SK-N-SH (cell line): ENCODE results near the gene ADCY9. TPM values are rescaled to one million over a fixed set of nuclear protein-coding genes. Genes with fewer than 3 reads are reported as not detected.

Source experiments
- CTCF ChIA-PET: fragments of 300-600, 350-600 bp; formaldehyde crosslinking; extraction: SDS; loops from one replicate; lab custom pipeline; 2021; lab: Yijun Ruan, JAX
- POLR2A ChIA-PET: fragments of 350-600 bp; sonication (Branson Sonifier 250); formaldehyde crosslinking; extraction: SDS; loops from one replicate; lab custom pipeline; 2020; ENCODE audit warnings: antibody characterized with exemption, inconsistent platforms; lab: Yijun Ruan, JAX
- DNase-seq: peaks from one replicate; pipeline ENCODE4 v3.0.0; 2012
- H2AFZ ChIP-seq: fragments of 200-600 bp; sonication (generic); 2 replicates; pipeline ENCODE4 v1.8.1; 2016; ENCODE audit warnings: antibody characterized with exemption, mild to moderate bottlenecking, low read depth
- H3F3A ChIP-seq: fragments of 200-600 bp; sonication (generic); replicated peaks from 2 replicates; pipeline ENCODE3; 2016; ENCODE audit warnings: antibody characterized with exemption, mild to moderate bottlenecking; ENCODE audit not compliant: insufficient read depth
- H3K27ac ChIP-seq, 2 experiments: fragments of 200-500 bp in 1 of 2; fragments of 200-600 bp in 1 of 2; sonication (Bioruptor generic) in 1 of 2; sonication (generic), shearing (Covaris generic) in 1 of 2; 2 replicates each; pipeline versions ENCODE4 v1.5.1 to v1.6.1; 2014 to 2016; ENCODE audit warnings: low read depth in 2 of 2, inconsistent platforms in 1 of 2, low read length in 1 of 2, mild to moderate bottlenecking in 1 of 2, mixed read lengths in 1 of 2
- H3K27me3 ChIP-seq: fragments of 200-600 bp; sonication (generic), shearing (Covaris generic); 2 replicates; pipeline ENCODE4 v1.6.1; 2016; ENCODE audit warnings: mixed run types; ENCODE audit not compliant: insufficient read depth
- H3K36me3 ChIP-seq, 2 experiments: fragments of 200-500 bp in 1 of 2; fragments of 200-600 bp in 1 of 2; sonication (Bioruptor generic) in 1 of 2; sonication (generic) in 1 of 2; replicated peaks in 1 of 2; 2 replicates each; pipeline versions ENCODE3 to v1.5.1; 2014 to 2016; ENCODE audit warnings: low read length in 1 of 2, mild to moderate bottlenecking in 1 of 2; ENCODE audit not compliant: insufficient read depth in 2 of 2, control insufficient read depth in 1 of 2
- H3K4me1 ChIP-seq, 2 experiments: fragments of 200-500 bp in 1 of 2; fragments of 200-600 bp in 1 of 2; sonication (Bioruptor generic) in 1 of 2; sonication (generic), shearing (Covaris generic) in 1 of 2; 2 replicates each; pipeline versions ENCODE4 v1.5.1 to v1.6.1; 2014 to 2016; ENCODE audit warnings: low read depth in 1 of 2, low read length in 1 of 2, mixed run types in 1 of 2; ENCODE audit not compliant: insufficient read depth in 2 of 2, control insufficient read depth in 1 of 2
- H3K4me2 ChIP-seq: fragments of 200-600 bp; sonication (generic), shearing (Covaris generic); 2 replicates; pipeline ENCODE4 v1.6.1; 2017; ENCODE audit warnings: mixed run types
- H3K4me3 ChIP-seq, 2 experiments: fragments of 200-500 bp in 1 of 2; fragments of 200-600 bp in 1 of 2; sonication (Bioruptor generic) in 1 of 2; sonication (generic), shearing (Covaris generic) in 1 of 2; 2 replicates each; pipeline versions ENCODE4 v1.5.1 to v1.8.1; 2014 to 2016; ENCODE audit warnings: low read depth in 2 of 2, inconsistent platforms in 1 of 2, low read length in 1 of 2, mild to moderate bottlenecking in 1 of 2, mixed read lengths in 1 of 2, moderate library complexity in 1 of 2
- H3K79me2 ChIP-seq: fragments of 200-600 bp; sonication (generic); 2 replicates; pipeline ENCODE4 v1.8.1; 2017; ENCODE audit warnings: mild to moderate bottlenecking; ENCODE audit not compliant: insufficient read depth
- H3K9ac ChIP-seq: fragments of 200-600 bp; sonication (generic); 2 replicates; pipeline ENCODE4 v1.6.1; 2017; ENCODE audit warnings: mixed run types
- H3K9me2 ChIP-seq: fragments of 200-600 bp; sonication (generic); 2 replicates; pipeline ENCODE4 v1.6.1; 2017; ENCODE audit warnings: mixed run types
- H3K9me3 ChIP-seq: fragments of 200-600 bp; sonication (generic); 2 replicates; pipeline ENCODE4 v1.6.1; 2017; ENCODE audit warnings: mixed run types, mild to moderate bottlenecking, moderate library complexity
- H4K20me1 ChIP-seq: fragments of 200-600 bp; sonication (generic); 2 replicates; pipeline ENCODE4 v1.6.1; 2017; ENCODE audit warnings: mild to moderate bottlenecking, mixed run types; ENCODE audit not compliant: insufficient read depth
- CHD2 ChIP-seq: fragments of 150-350 bp; IDR thresholded peaks from 2 replicates; pipeline ENCODE4 v1.6.1; 2018; ENCODE audit warnings: low read length; ENCODE audit not compliant: partially characterized antibody
- ELF1 ChIP-seq: IDR thresholded peaks from 2 replicates; pipeline ENCODE4 v1.4.0; 2012
- FOSL2 ChIP-seq: IDR thresholded peaks from 2 replicates; pipeline ENCODE4 v1.4.0; 2012; ENCODE audit warnings: low read depth, mild to moderate bottlenecking, moderate library complexity, borderline replicate concordance
- FOXM1 ChIP-seq: IDR thresholded peaks from 2 replicates; pipeline ENCODE4 v1.4.0; 2012; ENCODE audit warnings: low read depth, mild to moderate bottlenecking
- GABPA ChIP-seq: IDR thresholded peaks from 2 replicates; pipeline ENCODE4 v1.4.0; 2012; ENCODE audit warnings: low read depth, mild to moderate bottlenecking
- GATA2 ChIP-seq: sonication (generic); formaldehyde crosslinking; IDR thresholded peaks from 2 replicates; pipeline ENCODE4 v1.5.0; 2020; ENCODE audit warnings: mild to moderate bottlenecking, missing genetic modification reagents
- IRF3 ChIP-seq: fragments of 150-350 bp; IDR thresholded peaks from 2 replicates; pipeline ENCODE4 v1.6.1; 2016; ENCODE audit warnings: mild to moderate bottlenecking, low read depth, low read length
- JUND ChIP-seq: IDR thresholded peaks from 2 replicates; pipeline ENCODE4 v1.4.0; 2012
- NRF1 ChIP-seq: IDR thresholded peaks from 2 replicates; pipeline ENCODE4 v1.6.1; 2012; ENCODE audit warnings: low read depth, mild to moderate bottlenecking, low read length
- RAD21 ChIP-seq: IDR thresholded peaks from 2 replicates; pipeline ENCODE4 v1.6.1; 2012; ENCODE audit warnings: mild to moderate bottlenecking, low read length
- RCOR1 ChIP-seq: fragments of 150-350 bp; IDR thresholded peaks from 2 replicates; pipeline ENCODE4 v1.6.1; 2017; ENCODE audit warnings: antibody characterized with exemption, low read length
- RFX5 ChIP-seq: IDR thresholded peaks from 2 replicates; pipeline ENCODE4 v1.6.1; 2012; ENCODE audit warnings: mild to moderate bottlenecking, improper control_type of control experiment, low read length
- RXRA ChIP-seq: IDR thresholded peaks from 2 replicates; pipeline ENCODE4 v1.4.0; 2012; ENCODE audit warnings: low read depth, mild to moderate bottlenecking, borderline replicate concordance
- SMC3 ChIP-seq: IDR thresholded peaks from 2 replicates; pipeline ENCODE4 v1.6.1; 2012; ENCODE audit warnings: low read depth, low read length, improper control_type of control experiment
- YY1 ChIP-seq: IDR thresholded peaks from 2 replicates; pipeline ENCODE4 v1.4.0; 2012; ENCODE audit warnings: low read depth, mild to moderate bottlenecking
- ZBTB33 ChIP-seq: IDR thresholded peaks from 2 replicates; pipeline ENCODE4 v1.4.0; 2012; ENCODE audit warnings: low read depth, borderline replicate concordance
- WGBS: methylation state at CpG from one replicate; pipeline ENCODE4 v1.1.6; 2017; ENCODE audit warnings: low lambda C conversion rate; 5-methylcytosine and 5-hydroxymethylcytosine counted together
- polyA plus RNA-seq, 3 experiments: library from polyadenylated mRNA; depleted of rRNA; stranded (reverse); fragments of >200 nt; gene quantifications; 2 replicates each; pipeline ENCODE4 v1.2.3, GENCODE V29; 2012
- TF ChIP-seq, protein P1 (sequence below): IDR thresholded peaks from 2 replicates; pipeline ENCODE4 v1.4.0; 2012; ENCODE audit warnings: low read depth, borderline replicate concordance

Gene ADCY9
- polyA plus RNA-seq, 1 of the 3 experiments (the other 2 are of a cell fraction), result 5.2 TPM

DNA sequence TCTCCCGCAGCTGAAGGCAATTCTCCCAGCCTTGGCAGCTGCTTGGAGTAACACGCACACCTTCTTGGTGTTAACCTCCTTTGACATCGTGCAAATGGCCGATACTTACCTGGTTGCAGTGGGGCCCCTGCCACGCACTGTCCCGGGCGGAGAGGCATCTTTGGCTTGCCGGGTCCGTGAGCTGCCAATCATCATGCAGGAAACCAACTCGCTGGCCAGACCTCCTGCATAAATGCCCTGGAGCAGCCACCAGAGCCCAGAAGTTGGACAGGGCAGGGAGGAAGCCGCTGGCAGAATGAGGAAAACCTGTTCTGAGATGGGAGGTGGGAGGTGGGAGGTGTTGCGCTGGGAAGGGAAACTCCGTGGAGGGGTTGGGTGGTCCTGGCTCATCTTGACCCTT lies 194.0 kb downstream of the ADCY9 start:
- Histone ChIP-seq H3K27me3 (peaks cover 8% of the 10 kb centered on the region; the same call in 1 of the 2 replicates), H3K27ac (no peak overlapping the region), H3K79me2 (no peaks in the 10 kb centered on the region), H3K9ac (no peak overlapping the region), H3K9me2 (no peaks in the 10 kb centered on the region), H3K36me3 (no peaks in the 10 kb centered on the region), H4K20me1 (no peaks in the 10 kb centered on the region), H3K4me1 (no peaks in the 10 kb centered on the region), H3K9me3 (no peaks in the 10 kb centered on the region), H2AFZ (no peak overlapping the region), H3K4me3 (no peak overlapping the region), H3K4me2 (no peak overlapping the region), H3F3A (no peaks in the 10 kb centered on the region)
- POLR2A ChIA-PET, result no interaction called here
- TF ChIP-seq CHD2 (no peak), FOSL2 (no peak), IRF3 (no peak), GATA2 (CRISPR knock-in tag) (no peak), RAD21 (no peak), ZBTB33 (no peak), FOXM1 (no peak), NRF1 (no peak), SMC3 (no peak), RCOR1 (no peak), JUND (no peak), RFX5 (no peak), ELF1 (no peak), YY1 (no peak), GABPA (no peak), RXRA (no peak)
- TF ChIP-seq, protein P1, sequence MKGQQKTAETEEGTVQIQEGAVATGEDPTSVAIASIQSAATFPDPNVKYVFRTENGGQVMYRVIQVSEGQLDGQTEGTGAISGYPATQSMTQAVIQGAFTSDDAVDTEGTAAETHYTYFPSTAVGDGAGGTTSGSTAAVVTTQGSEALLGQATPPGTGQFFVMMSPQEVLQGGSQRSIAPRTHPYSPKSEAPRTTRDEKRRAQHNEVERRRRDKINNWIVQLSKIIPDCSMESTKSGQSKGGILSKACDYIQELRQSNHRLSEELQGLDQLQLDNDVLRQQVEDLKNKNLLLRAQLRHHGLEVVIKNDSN, result no peak
- no peak for DNase-seq
- WGBS, result 30% methylated on average over 13 of the region's 13 CpGs
- CTCF ChIA-PET, result interaction anchor here (0.8 to 5.7 kb wide), 3 partner anchors 13 to 279 kb away, joined by 3 to 34 read pairs (median 3); no protein-coding TSS in a partner anchor
